SU-DHL-6 (cell line): Measurements from ENCODE around the gene DNAJC15.

Source experiments
- H2AFZ ChIP-seq: fragments of 200-600 bp; sonication (generic); 2 replicates; pipeline ENCODE4 v1.6.1; 2014; ENCODE audit warnings: low read depth, mild to moderate bottlenecking, moderate library complexity, mixed read lengths, antibody characterized with exemption, low read length; ENCODE audit not compliant: severe bottlenecking
- H3F3A ChIP-seq: fragments of 200-600 bp; shearing (Covaris generic); 2 replicates; pipeline ENCODE4 v1.6.0; 2016; ENCODE audit warnings: antibody characterized with exemption, mild to moderate bottlenecking; ENCODE audit not compliant: insufficient read depth
- H3K27ac ChIP-seq: fragments of 200-600 bp; sonication (generic); 2 replicates; pipeline ENCODE4 v1.5.1; 2016; ENCODE audit warnings: low read depth, mild to moderate bottlenecking, low read length, moderate library complexity, mixed read lengths
- H3K27me3 ChIP-seq: fragments of 200-600 bp; sonication (generic), shearing (Covaris generic); 2 replicates; pipeline ENCODE4 v1.6.0; 2014; ENCODE audit warnings: mild to moderate bottlenecking, low read length
- H3K36me3 ChIP-seq: fragments of 200-600 bp; sonication (generic); 2 replicates; pipeline ENCODE4 v1.6.1; 2014; ENCODE audit warnings: mild to moderate bottlenecking, low read length, mixed read lengths
- H3K4me2 ChIP-seq: fragments of 300-600, 200-600 bp; shearing (Covaris generic), sonication (generic); 2 replicates; pipeline ENCODE4 v1.6.0; 2014; ENCODE audit warnings: low read length, low read depth, mild to moderate bottlenecking; ENCODE audit not compliant: poor library complexity, severe bottlenecking
- H3K4me3 ChIP-seq: fragments of 200-600 bp; sonication (generic); 2 replicates; pipeline ENCODE4 v1.5.1; 2014; ENCODE audit warnings: antibody characterized with exemption, low read length, mild to moderate bottlenecking, mixed read lengths; ENCODE audit not compliant: insufficient read depth, poor library complexity, severe bottlenecking
- H3K79me2 ChIP-seq: fragments of 200-600 bp; sonication (generic); 2 replicates; pipeline ENCODE4 v1.6.1; 2014; ENCODE audit warnings: mild to moderate bottlenecking, low read length, moderate library complexity; ENCODE audit not compliant: insufficient read depth
- H3K9ac ChIP-seq: fragments of 200-600 bp; sonication (generic); 2 replicates; pipeline ENCODE4 v1.7.0; 2014; ENCODE audit warnings: mild to moderate bottlenecking, low read length
- H3K9me2 ChIP-seq: fragments of 200-600 bp; sonication (generic); replicated peaks from 2 replicates; pipeline ENCODE4 v1.6.1; 2014; ENCODE audit warnings: low read length; ENCODE audit not compliant: insufficient read depth
- H3K9me3 ChIP-seq: fragments of 200-600 bp; sonication (generic); 2 replicates; pipeline ENCODE4 v1.6.1; 2014; ENCODE audit warnings: low read length, mixed read lengths; ENCODE audit not compliant: insufficient read depth
- H4K20me1 ChIP-seq: fragments of 200-600 bp; sonication (generic); 2 replicates; pipeline ENCODE4 v1.6.1; 2014; ENCODE audit warnings: low read depth, mild to moderate bottlenecking, antibody characterized with exemption, low read length, moderate library complexity, mixed read lengths
- CTCF ChIP-seq: fragments of 200-600 bp; sonication (generic); IDR thresholded peaks from one replicate; pipeline ENCODE4 v1.5.1; 2017; ENCODE audit warnings: antibody characterized with exemption, mild to moderate bottlenecking, low read length, moderate library complexity; ENCODE audit not compliant: insufficient read depth, poor library complexity, severe bottlenecking
- EZH2phosphoT487 ChIP-seq: fragments of 200-600 bp; sonication (generic), shearing (Covaris generic); conservative IDR thresholded peaks from 2 replicates; pipeline ENCODE4 v1.6.1; 2018; ENCODE audit warnings: mild to moderate bottlenecking, antibody characterized with exemption, low read length, moderate library complexity, mixed read lengths

DNAJC15 gene

GRCh38 chr13:43005460-43006236 lies 17.7 kb upstream of the DNAJC15 start:
- Histone ChIP-seq H3K4me3 (no peak overlapping the region), H2AFZ (no peak overlapping the region), H3K36me3 (no peaks in the 10 kb centered on the region), H3F3A (no peaks in the 10 kb centered on the region), H4K20me1 (no peaks in the 10 kb centered on the region), H3K9ac (no peak overlapping the region), H3K27me3 (no peaks in the 10 kb centered on the region), H3K9me2 (no peaks in the 10 kb centered on the region), H3K27ac (no peak overlapping the region), H3K4me2 (no peak overlapping the region), H3K9me3 (no peaks in the 10 kb centered on the region), H3K79me2 (no peaks in the 10 kb centered on the region)
- TF ChIP-seq CTCF, result no peak
- TF ChIP-seq EZH2phosphoT487, result no peak

- no peaks in the 10 kb centered on the region for H3K9me2 ChIP-seq
- H4K20me1 ChIP-seq, result no peaks in the 10 kb centered on the region
- no peaks in the 10 kb centered on the region for H3K36me3 ChIP-seq
- H2AFZ ChIP-seq, result no peak overlapping the region
- H3F3A ChIP-seq, result no peaks in the 10 kb centered on the region
- H3K9ac ChIP-seq, result no peak overlapping the region
- no peaks in the 10 kb centered on the region for H3K27me3 ChIP-seq
- TF ChIP-seq EZH2phosphoT487 (no peak), CTCF (no peak)
- no peak overlapping the region for H3K27ac ChIP-seq
- no peak overlapping the region for H3K4me2 ChIP-seq
- no peaks in the 10 kb centered on the region for H3K79me2 ChIP-seq
- H3K9me3 ChIP-seq, result no peaks in the 10 kb centered on the region
- no peak overlapping the region for H3K4me3 ChIP-seq
Observed at GRCh38 chr13:43006893-43007631, 16.3 kb upstream of the DNAJC15 start.

- no peak overlapping the region for H3K4me3 ChIP-seq
- H3K9me2 ChIP-seq, result no peaks in the 10 kb centered on the region
- no peaks in the 10 kb centered on the region for H4K20me1 ChIP-seq
- H3K36me3 ChIP-seq, result no peaks in the 10 kb centered on the region
- TF ChIP-seq EZH2phosphoT487, result no peak
- no peaks in the 10 kb centered on the region for H3K27me3 ChIP-seq
- no peak overlapping the region for H3K27ac ChIP-seq
- no peaks in the 10 kb centered on the region for H3F3A ChIP-seq
- no peak overlapping the region for H3K4me2 ChIP-seq
- H3K79me2 ChIP-seq, result no peaks in the 10 kb centered on the region
- H2AFZ ChIP-seq, result no peak overlapping the region
- H3K9ac ChIP-seq, result no peak overlapping the region
- H3K9me3 ChIP-seq, result no peaks in the 10 kb centered on the region
Observed at GRCh38 chr13:43008596-43008995, 14.8 kb upstream of the DNAJC15 start.

- H3K27me3 ChIP-seq, result no peaks in the 10 kb centered on the region
- H3K9me3 ChIP-seq, result no peaks in the 10 kb centered on the region
- TF ChIP-seq EZH2phosphoT487 (no peak), CTCF (no peak)
- no peak overlapping the region for H3K27ac ChIP-seq
- no peaks in the 10 kb centered on the region for H3F3A ChIP-seq
- no peaks in the 10 kb centered on the region for H3K9me2 ChIP-seq
- H3K36me3 ChIP-seq, result no peaks in the 10 kb centered on the region
- no peak overlapping the region for H3K4me3 ChIP-seq
- H2AFZ ChIP-seq, result no peak overlapping the region
- no peaks in the 10 kb centered on the region for H4K20me1 ChIP-seq
- no peak overlapping the region for H3K9ac ChIP-seq
- no peaks in the 10 kb centered on the region for H3K79me2 ChIP-seq
- no peak overlapping the region for H3K4me2 ChIP-seq
Observed at GRCh38 chr13:43009506-43009905, 13.9 kb upstream of the DNAJC15 start.
